GM10266 (cell line): ENCODE results near the gene FHOD1.

ENCODE experiments used
- DNase-seq: peaks from one replicate; pipeline ENCODE4 v3.0.0; 2012; ENCODE audit errors: extremely low spot score
- TF ChIP-seq, protein P1 (sequence below): IDR thresholded peaks from 2 replicates; pipeline ENCODE4 v1.5.1; 2012; ENCODE audit warnings: mild to moderate bottlenecking, low read depth; ENCODE audit not compliant: control insufficient read depth, insufficient read depth; ENCODE audit errors: missing control alignments

The FHOD1 gene

DNA sequence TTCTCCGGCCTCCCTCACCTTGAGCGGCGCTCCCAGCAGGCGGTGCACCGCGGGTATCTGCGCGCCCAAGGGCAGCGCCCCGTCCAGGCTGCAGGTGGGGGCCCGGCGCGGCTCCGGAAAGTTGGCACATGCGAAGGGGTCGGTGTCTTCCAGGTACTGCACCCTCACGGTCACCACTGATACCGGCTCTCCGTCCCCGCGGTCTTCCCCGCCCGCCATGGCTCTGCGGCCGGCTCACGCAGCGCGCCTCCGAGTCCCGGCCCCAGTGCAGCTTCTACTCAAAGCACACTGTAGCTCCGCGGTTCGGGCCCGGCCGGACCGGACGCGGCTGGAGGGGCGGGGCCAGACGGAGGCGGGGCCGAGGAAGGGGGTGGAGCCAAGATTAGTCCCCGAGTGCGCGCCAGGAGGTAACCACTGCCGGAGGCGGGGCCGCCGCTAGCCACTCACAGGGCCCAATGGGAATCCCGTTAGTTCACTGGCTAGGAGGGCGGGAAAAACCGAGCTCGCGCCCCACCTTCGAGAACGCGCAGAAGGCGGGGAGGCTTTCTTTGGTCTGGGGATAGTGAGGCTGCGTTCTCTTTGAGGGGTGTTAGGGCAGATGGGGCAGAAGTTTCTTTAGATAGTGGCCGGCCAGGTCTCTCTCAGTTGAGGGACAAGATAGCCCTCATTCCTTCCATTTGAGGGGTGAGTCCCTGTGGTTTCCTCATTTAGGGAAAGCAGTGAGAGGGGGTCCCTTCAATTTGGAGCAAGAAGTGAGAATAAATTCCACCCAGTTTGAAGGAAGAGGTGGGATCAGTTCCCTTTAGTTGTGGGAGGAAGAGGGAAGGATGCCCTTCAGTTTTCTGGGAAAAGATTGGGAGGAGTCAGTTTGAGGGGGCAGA lies at the start of gene FHOD1:
Gene FHOD1 (minus strand): TSS at position 290 of the 881 bp plus-strand sequence. CDS start 71 bp downstream, at position 219.
- TF ChIP-seq, protein P1, sequence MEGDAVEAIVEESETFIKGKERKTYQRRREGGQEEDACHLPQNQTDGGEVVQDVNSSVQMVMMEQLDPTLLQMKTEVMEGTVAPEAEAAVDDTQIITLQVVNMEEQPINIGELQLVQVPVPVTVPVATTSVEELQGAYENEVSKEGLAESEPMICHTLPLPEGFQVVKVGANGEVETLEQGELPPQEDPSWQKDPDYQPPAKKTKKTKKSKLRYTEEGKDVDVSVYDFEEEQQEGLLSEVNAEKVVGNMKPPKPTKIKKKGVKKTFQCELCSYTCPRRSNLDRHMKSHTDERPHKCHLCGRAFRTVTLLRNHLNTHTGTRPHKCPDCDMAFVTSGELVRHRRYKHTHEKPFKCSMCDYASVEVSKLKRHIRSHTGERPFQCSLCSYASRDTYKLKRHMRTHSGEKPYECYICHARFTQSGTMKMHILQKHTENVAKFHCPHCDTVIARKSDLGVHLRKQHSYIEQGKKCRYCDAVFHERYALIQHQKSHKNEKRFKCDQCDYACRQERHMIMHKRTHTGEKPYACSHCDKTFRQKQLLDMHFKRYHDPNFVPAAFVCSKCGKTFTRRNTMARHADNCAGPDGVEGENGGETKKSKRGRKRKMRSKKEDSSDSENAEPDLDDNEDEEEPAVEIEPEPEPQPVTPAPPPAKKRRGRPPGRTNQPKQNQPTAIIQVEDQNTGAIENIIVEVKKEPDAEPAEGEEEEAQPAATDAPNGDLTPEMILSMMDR: no peak

DNA sequence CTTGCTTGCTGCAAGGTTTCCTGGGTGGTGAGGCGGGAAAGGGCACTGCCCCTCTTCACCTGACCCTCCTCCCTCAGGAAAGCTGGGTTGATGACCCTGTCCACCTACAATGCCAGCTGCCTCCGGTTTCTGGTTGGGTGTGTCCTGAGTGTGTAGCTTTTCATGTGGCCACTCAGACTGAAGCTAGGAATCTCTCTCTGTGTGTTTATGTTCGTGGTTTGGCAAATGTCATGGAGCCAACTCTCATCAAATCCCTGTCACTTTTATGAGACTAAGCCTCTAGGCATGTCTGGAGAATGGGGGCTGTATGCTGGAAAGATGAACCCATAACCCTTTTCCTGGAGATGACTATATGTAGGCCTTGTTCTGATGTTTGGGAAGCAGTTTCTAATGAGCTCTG lies 49.1 kb upstream of the FHOD1 start:
- TF ChIP-seq, protein P1: no peak
- DNase-seq: no peak

More for the DNA sequence above, at the start of gene FHOD1:
- peak; percentile 98 for DNase-seq

DNA sequence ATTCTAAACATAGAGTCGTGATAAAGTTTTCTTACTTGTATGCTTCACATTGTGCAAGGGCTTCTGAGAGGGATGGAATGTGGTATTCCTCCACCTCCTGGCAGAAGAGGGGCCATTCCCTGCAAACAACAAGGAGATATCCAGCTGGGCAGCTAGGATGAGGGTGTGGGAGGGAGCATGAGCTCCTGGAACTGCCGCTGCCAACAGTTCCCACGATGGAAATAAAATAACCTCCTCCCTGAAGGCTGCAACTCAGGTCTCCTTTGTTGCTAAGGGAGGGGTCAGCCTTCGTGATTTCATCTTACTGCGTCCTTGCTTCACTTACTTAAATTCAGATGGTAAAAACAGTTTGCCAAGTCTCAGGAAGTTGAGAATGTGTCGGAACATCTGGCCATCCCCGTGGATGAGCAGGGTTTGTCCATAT lies 47.7 kb upstream of the FHOD1 start:
- TF ChIP-seq, protein P1: no peak
- DNase-seq: no peak

DNA sequence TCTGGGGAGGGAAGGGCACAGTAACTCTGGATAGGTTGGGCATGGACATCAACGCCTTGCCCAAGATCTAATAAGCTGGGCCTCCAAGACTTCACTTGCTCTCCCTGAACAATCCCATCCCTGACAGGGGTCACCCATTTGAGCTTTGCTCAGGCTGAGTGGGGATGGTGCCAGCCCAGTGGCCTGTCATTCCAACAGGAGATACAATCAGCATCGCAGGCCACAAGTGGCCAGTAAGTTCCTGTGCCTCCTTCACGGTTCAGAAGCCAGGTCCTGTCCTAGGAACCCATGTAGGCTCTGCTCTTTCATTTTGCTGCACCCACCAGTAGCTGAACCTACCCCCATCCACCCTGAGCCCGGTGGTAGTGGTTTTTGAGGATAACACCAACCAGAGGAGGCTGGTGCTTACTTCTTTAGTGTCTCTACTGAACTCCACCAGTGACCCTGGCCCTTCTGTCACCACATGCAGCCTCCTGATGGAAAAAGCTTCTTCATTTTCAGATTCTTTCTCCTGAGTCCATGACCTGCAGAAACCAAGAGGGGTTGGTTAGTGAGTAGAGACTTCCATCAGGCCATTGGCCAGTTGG lies 47.0 kb upstream of the FHOD1 start:
- no peak for DNase-seq
- TF ChIP-seq, protein P1: no peak

DNA sequence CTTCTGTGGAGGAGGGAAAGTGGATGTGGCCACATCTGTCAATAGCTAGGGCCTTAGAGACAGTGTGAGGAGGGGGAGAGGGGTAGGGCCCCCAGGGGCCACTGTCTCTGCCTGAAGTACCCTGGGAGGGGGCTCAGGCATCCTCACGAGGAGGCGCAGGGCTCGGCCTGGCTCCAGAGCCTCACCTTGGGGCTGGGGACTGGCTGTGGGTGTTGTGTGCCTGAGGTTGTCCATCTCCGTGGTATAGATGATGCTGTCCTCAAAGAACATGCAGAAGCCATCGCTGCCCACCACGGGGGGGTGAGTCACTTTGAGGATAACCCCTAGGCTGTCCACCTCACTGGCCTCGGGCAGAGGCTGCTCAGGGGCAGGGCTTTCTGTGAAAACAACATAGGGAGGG lies 44.2 kb upstream of the FHOD1 start:
- TF ChIP-seq, protein P1: no peak
- no peak for DNase-seq

DNA sequence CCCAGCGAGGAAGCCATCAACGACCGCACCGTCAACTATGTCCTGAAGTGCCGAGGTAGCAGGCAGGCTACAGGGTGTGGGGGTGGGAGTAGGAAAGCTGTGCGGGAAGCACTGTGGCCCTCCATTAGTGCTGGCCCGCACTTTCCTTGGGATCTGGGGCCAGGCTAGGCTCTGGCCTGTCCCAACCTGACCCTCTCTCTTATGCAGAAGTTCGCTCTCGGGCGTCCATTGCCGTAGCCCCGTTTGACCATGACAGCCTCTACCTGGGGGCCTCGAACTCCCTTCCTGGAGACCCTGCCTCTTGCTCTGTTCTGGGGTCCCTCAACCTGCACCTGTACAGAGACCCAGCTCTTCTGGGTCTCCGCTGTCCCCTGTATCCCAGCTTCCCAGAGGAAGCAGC lies 40.7 kb upstream of the FHOD1 start:
- no peak for DNase-seq
- TF ChIP-seq, protein P1: no peak
